WI38 (cell line): ENCODE measurements around the gene APOL1.
"Not testable (repeated sequence)": the region's sequence is repeated elsewhere in the genome, so short reads cannot be mapped to it uniquely, and the experiment has no call there.

ENCODE experiments used
- H3K4me3 ChIP-seq: 2 replicates; pipeline ENCODE4 v1.5.1; 2011; ENCODE audit warnings: low read depth, mild to moderate bottlenecking, control low read depth, low read length
- TF ChIP-seq, protein P1 (sequence below): IDR thresholded peaks from 2 replicates; pipeline ENCODE4 v1.5.1; 2012; ENCODE audit warnings: low read depth, mild to moderate bottlenecking, control low read depth, low read length

APOL1 gene

DNA sequence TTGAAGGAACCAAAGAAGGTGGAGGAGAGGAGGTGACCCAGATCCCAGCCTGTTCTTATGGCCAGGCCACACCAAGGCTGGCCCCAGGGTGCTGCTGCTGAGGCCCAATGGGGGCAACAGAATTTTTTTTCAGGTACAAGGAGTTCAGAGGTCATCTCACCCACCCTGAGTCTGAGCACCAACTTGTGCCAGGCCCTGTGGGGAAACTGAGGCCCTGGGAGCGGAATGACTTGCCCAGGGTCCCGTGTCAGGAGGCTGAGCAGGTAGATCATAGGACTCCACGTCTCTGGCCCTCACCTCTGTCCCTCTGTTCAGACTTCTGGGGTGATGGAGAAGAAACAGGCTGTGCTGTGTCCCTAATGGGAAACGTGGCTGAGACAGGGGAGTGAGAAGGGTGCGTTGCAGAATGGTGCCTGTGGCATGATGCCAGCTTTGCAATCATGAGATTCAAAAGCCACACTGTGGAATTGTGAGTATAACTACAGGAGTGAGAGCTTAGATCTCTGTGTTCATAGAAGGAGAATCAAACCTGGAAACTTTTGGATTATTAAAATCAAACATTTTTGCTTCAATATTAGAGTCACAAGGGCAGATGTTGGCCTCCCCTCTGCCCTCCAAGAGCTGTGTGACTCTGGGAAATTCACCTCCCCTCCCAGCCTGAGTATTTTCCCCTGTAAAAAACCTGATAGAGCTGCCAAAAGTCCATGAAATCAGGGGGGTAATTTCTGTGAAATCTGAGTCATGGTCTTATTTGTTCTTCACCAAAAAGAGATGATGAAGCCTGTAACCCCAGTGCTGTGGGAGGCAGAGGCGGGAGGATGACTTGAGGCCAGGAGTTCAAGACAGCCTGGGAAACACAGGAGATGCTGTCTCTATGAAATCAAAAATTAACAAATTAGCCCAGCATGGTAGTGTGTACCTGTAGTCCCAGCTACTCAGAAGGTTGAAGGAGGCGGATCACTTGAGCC is 874 bp downstream of the APOL1 start:
- TF ChIP-seq, protein P1, sequence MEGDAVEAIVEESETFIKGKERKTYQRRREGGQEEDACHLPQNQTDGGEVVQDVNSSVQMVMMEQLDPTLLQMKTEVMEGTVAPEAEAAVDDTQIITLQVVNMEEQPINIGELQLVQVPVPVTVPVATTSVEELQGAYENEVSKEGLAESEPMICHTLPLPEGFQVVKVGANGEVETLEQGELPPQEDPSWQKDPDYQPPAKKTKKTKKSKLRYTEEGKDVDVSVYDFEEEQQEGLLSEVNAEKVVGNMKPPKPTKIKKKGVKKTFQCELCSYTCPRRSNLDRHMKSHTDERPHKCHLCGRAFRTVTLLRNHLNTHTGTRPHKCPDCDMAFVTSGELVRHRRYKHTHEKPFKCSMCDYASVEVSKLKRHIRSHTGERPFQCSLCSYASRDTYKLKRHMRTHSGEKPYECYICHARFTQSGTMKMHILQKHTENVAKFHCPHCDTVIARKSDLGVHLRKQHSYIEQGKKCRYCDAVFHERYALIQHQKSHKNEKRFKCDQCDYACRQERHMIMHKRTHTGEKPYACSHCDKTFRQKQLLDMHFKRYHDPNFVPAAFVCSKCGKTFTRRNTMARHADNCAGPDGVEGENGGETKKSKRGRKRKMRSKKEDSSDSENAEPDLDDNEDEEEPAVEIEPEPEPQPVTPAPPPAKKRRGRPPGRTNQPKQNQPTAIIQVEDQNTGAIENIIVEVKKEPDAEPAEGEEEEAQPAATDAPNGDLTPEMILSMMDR: no peak
- peak overlapping the region; percentile 24 for H3K4me3 ChIP-seq

DNA sequence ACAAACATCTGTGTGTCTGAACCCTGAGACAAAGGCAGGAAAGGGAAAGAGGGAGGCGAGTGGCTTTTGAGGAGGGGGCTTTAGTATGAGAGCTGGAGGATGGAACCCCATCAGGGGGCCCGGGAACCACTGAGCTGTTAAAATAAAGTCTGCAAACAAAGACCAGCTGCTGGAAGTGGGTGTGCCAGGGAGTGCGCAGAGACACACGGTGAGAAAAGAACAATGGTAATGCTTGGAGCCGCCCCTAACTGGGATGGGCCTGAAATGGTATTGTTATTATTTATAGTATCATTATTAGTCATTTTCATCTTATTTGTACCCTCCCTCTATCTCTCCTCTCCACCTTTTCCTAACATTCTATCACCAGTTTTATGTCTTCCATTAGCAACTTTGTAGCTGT is 2.6 kb downstream of the APOL1 start:
- not testable (repeated sequence) for H3K4me3 ChIP-seq

DNA sequence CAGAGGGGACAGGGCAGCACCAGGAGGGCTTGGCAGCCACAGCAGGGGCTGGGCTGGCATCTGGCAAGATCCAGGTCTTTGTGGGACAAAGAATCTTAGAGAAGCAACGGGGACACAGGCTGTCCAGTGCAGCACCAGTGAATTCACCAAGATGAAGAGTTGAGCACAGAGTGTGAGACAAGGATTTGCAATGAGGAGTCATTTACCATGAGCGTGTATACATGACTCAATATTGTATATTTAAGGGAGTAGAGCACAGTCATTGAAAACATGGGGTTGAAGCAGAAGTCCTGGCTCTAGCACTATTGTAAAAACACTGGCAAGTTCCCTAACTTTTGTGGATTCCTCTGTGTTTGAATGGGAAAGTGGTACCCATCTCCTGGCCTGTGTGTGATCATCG is 3.5 kb downstream of the APOL1 start:
- H3K4me3 ChIP-seq: no peak overlapping the region
- TF ChIP-seq, protein P1: no peak

DNA sequence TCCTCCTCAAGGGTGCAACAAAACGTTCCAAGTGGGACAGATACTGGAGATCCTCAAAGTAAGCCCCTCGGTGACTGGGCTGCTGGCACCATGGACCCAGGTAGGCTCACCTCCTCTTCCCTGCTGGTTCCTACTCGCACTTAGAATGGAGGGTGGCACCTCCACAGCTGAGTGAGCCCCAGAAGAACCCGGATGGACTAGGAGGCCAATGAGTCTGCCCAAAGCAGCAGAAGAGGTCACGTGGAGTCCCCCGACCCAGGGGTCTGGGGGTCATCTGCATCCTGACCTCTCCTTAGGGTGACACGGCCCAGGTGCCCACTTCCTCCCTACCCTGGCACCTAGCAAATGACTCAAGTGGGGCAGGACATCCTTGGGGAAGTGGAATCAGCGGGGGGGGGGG is 4.4 kb downstream of the APOL1 start:
- no peak overlapping the region for H3K4me3 ChIP-seq
- TF ChIP-seq, protein P1: no peak

DNA sequence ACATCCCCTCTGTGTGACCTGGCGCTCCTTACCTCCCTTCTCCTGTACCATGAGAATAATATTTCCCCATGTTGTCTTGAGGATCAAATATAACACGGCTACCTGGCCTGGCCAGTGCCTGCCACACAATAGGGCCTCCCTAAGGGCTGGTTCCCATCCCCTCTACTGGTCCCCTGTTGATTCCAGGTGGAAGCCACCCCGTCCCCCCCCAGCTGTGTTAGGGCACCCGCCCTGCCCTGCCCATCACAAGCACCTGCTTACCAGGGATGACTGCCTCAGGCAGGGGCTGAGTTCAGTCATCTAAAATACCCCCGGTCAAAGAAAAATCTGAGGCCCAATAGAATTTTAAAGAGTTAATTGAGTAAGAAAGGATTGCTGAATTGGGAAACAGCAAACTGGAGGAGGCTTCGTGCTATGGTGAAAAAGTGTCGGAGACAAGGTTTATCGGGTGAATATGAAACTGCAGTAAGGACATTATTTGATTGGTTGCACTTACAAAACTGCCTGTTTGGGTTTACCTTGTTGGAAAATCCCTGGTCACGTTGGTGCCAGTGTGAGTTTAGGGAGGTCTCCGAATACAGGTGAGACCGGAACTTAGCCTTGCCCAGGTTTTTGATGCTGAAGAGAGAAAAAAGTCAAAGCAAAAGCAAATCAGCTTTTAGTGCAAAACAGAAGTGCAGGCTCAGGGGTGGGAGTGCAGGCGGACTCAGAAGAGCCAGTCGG is 5.2 kb downstream of the APOL1 start:
- no peak overlapping the region for H3K4me3 ChIP-seq
- TF ChIP-seq, protein P1: no peak

DNA sequence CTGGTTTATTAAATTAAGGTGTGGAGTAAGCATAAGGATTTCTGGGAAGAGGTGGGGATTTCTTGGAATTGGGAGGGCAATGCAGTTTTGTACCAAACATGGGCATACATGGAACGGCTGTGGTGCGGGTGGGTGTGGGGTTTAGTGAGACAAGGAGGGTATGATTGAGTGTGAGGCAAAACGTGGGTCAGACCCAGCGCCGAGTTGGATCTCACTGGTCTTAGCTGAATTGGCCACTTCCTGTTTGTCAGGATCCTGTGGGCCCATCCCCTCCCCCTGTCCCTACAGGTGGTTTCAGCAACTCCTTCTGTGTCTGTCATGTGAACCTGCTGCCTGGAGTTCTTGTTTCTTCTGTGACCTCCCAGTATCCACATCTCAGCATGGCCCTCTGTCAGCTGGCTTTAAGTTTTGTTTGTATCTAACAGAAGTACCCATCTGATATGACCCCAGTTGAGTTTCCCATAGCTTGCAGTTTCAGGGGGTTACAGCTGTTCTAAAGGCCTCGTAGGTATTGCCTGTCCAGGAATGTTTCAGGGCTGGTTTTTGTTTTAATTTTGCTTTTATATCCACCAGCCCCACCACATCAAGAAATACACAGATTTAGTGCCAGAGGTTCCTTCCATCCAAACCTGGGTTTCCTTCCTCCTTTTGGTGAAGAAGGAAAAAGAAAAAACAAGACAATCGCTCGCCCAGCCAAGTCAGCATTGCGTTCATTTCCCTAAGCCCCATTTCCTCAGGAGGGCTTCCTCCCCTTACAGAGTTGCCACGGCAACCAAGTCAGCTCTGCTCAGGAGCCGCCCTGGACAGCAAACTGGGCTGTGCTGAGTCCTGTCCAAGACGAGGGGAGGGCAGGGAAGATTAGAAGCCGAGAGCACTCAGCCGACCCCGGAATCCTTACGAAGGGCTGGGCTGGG is 6.0 kb downstream of the APOL1 start:
- TF ChIP-seq, protein P1: no peak
- H3K4me3 ChIP-seq: no peak overlapping the region

DNA sequence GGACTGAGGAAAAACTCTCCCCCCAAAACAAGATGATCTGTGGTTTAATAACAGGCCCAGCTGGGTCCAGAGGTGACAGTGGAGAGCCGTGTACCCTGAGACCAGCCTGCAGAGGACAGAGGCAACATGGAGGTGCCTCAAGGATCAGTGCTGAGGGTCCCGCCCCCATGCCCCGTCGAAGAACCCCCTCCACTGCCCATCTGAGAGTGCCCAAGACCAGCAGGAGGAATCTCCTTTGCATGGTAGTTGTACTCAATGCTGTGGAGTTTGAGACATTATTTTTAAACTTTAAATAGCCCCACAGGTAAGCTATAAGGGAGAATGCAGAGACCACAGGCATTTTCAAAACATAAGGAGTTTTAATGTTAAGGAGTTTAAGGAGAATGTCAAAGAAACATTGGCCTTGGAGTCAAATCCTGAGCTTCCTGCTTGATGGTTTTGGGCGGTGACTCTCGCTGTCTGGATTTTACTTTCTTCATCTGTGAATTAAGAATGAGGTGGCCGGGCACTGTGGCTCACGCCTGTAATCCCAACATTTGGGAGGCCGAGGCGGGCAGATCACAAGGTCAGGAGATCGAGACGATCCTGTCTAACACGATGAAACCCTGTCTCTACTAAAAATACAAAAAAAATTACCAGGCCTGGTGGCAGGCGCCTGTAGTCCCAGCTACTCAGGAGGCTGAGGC is 6.8 kb downstream of the APOL1 start:
- TF ChIP-seq, protein P1: no peak
- H3K4me3 ChIP-seq: no peak overlapping the region

DNA sequence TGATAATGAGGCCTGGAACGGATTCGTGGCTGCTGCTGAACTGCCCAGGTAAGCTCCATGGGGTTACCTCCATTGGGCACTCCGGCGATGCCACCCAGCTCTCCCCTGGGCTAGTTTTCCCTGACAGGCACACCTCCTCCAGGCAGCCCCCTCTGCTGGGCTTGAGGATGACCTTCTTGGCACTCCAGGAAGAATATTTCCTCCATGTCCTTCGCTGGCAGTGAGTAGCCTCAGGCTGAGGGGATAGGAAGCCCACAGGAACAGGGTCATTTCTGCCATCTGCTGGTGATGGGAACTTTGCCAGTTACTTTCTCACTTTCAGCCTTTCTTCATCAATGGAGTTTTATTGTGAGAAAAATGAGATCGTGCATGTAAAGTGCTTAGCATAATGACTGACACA is 8.7 kb downstream of the APOL1 start:
- not testable (repeated sequence) for H3K4me3 ChIP-seq

DNA sequence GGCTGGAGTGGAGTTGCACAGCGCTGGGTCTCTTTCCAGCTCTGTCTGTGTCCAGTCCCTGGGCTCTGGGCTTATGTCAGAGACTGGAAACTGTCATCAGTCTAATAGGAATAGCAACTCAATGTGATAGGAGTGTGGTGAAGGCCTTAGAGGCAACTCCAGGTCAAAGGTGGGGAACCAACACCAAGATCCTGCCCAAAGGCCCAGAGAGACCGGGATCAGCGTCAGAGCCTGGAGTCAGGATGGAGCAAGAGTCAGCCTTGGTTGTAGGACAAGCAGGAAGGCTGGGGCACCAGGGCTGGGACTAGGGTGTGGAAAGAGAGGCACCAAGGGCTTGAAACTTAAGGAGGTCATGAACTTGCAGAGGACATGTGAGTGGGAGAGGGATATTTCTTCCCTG is 9.4 kb downstream of the APOL1 start:
- not testable (repeated sequence) for H3K4me3 ChIP-seq

DNA sequence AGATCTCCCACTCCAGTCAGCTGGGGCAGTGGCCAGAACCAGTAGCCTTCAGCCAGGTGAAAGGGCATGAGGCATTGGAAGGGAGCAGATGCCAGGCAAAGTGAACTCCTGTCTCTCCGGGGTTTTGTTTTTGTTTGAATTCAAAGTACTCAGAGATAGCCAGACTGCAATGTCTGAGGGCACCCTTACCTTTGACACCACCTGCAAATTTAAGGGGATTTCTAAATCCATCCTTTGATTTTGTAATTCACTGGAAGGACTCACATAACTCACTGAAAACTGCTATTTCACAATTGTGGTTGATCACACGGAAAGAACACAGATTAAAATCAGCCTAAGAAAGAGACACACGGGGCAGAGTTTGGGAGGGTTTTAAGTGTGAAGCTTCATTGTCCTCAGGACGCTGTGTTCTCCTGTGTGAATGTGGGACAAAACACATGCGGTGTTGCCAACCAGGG is 10.3 kb downstream of the APOL1 start:
- not testable (repeated sequence) for H3K4me3 ChIP-seq
